ENCODE measurements around the gene FOXD3.
A peak's percentile ranks its signal among the peaks of the same experiment; 100 is the strongest.

The FOXD3 gene

DNA sequence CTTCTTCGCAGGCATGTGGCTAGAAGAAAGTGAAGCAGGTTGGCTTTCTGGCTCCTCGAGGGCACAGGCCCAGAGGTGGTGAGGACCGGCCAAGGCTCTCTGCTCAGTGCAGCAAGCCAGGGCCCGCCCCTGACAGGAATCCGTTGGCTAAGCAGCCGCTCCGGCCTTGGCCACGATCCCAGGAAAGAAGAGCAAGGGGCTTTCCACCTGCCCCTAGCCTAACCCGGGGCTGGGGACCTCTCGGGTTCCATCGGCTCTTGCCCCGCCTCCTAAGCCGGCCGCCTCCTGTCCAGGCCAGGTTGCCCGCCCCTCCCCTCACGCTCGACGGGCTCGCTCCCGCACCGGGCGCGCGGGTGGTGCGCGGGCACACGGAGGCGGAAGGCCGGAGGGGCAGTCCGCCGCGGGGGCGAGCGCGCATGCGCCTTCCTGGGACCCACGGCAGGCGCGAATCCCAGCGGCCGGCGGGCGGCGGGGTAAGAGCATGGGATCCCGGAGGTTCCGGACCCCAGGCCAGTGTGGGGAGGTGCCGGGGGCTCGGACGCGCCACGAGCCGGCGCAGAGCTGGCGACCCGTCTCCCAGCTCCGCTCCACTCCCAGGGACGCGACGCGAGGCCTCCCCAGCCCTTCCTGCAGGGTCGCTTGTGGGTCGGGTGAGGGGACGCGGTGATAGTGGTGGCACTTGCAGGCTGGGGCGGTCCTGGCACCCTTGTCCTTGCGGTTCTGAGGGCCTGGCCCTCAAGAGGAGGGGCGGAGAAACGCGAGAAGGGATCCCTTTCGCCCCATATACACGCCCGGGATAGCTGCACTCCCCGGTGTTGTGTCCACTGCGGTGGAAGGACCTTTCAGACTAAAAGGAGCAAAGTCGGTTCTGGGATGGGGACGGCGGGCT, 45.1 kb downstream of the FOXD3 start, which contains the start of gene ALG6:
Gene ALG6 (plus strand): TSS at position 413 of the 889 bp plus-strand sequence. CDS start 3,351 bp downstream, outside the sequence.
- TF ChIP-seq, protein P1, sequence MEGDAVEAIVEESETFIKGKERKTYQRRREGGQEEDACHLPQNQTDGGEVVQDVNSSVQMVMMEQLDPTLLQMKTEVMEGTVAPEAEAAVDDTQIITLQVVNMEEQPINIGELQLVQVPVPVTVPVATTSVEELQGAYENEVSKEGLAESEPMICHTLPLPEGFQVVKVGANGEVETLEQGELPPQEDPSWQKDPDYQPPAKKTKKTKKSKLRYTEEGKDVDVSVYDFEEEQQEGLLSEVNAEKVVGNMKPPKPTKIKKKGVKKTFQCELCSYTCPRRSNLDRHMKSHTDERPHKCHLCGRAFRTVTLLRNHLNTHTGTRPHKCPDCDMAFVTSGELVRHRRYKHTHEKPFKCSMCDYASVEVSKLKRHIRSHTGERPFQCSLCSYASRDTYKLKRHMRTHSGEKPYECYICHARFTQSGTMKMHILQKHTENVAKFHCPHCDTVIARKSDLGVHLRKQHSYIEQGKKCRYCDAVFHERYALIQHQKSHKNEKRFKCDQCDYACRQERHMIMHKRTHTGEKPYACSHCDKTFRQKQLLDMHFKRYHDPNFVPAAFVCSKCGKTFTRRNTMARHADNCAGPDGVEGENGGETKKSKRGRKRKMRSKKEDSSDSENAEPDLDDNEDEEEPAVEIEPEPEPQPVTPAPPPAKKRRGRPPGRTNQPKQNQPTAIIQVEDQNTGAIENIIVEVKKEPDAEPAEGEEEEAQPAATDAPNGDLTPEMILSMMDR (IDR thresholded peaks at IDR 0.05), result peak; percentile 24; the same call in 1 of the 2 replicates

DNA sequence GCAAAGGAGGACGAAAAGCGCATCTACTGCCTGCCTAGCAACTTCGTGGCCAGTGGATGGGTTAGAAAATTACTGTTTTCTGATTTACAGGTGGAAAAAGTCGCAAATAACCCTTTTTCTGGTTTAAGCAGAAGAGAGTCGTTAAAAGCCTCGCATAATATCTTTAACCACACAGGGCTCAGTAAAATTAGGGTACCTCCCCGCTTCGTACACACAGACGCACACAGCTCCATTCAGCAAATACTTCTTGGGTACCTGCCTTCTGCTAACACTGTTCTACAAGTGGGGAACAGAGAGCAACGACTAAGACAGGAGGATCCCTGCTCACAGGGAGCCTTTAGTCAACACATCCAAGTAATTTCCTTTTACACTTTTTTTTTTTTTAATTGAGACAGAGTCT, 45.8 kb downstream of the FOXD3 start:
- TF ChIP-seq, protein P1 (IDR thresholded peaks at IDR 0.05), result no peak

All from LNCAP (cell line).